ENCODE results near the gene TUBGCP2.
"Not testable (repeated sequence)": the region's sequence is repeated elsewhere in the genome, so short reads cannot be mapped to it uniquely, and the experiment has no call there.

TUBGCP2 gene

DNA sequence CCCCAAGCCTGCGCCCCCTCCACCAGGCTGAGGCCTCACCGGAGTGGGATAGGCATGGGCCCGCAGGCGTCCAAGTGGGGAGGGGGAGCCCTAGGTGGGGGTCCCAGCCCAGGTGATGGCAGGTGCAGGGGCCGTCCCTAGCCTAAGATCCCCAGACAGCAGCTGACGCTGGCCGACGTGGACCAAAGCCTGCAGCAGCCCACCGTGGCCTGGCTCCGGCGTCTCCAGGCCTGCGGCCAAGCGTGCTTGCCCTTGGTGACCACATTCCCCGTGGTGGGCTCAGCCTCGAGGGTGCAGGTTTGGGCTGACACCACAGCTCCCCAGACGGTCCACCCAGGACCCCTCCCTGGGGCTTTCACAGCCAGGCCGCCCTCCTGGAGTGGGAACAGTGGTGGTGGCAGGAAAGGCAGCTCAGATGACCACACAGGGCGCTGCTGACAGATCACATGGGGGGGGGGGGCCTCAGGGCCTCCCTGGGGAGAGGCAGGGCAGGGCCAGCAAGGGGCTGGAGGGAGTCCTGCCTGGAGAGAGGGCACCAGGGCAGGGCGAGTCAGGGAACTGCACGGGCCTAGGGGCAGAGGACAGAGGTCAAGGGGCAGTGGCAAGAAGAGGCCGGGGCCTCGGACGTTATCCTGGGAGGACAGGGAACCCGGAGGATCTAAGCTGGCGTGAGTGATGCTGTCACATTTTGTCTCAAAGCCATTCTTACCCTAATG lies 31.2 kb downstream of the TUBGCP2 start:
- DNase-seq, result no peak

DNA sequence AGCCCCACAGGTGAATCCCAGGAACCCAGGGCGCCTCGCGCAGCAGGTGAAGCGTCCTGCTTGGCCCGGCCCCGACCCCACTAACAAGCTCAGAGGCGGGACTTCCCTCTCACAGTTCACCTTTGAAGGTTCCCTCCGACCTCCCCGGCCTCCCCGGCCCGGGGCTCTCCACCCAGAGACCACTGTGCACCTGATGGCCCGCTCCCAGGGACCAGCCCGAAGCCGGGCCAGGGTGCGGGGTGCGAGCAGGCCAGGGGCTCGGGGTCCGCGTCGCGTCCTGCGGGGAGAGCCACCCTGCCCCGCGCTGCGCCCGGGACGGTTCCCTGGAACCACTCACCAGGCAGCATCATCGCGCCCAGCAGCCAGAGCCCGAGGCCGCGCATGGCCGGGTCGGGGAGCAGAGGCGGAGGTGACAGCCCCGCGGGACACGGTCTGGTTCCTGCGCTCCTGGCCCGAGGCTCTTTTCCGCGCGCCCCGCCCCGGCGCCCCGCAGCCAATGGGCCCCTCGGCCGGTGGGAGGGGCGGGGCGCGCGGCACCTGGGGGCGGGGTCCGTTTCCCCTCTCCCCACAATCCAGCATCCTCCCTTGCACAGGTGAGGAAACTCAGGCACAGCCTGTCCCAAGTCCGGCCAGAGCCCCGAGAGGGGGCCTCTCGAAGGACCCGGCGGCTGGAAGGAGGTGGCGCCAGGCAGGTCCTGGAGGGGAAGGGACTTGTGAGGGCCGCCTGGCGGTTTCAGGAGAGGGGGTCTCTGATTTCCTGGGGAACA lies 32.1 kb downstream of the TUBGCP2 start, which contains the start of gene ADAM8:
Gene ADAM8 (minus strand): TSS at position 434 of the 767 bp plus-strand sequence. CDS start 51 bp downstream, at position 383.
- peak; percentile 67 for DNase-seq

DNA sequence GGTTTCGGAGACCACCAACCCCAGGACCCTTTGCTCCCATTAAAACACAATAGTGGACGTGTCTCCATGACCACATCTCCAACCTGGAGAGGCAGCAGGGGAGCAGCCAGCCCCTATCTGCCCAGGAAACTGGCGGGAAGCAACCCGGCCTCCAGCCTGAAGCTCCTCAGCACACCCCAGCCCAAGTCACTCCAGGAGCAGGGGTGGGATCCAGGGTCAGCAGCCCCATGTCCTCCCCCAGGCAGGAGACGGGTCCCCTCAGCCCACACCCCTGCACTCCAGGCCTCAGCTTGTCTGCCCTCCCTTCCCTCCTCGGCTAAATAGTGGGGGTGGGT lies 32.6 kb downstream of the TUBGCP2 start:
- no peak for DNase-seq

GRCh38 chr10:133275684-133276092 lies 33.0 kb downstream of the TUBGCP2 start:
- DNase-seq, result peak; percentile 59

DNA sequence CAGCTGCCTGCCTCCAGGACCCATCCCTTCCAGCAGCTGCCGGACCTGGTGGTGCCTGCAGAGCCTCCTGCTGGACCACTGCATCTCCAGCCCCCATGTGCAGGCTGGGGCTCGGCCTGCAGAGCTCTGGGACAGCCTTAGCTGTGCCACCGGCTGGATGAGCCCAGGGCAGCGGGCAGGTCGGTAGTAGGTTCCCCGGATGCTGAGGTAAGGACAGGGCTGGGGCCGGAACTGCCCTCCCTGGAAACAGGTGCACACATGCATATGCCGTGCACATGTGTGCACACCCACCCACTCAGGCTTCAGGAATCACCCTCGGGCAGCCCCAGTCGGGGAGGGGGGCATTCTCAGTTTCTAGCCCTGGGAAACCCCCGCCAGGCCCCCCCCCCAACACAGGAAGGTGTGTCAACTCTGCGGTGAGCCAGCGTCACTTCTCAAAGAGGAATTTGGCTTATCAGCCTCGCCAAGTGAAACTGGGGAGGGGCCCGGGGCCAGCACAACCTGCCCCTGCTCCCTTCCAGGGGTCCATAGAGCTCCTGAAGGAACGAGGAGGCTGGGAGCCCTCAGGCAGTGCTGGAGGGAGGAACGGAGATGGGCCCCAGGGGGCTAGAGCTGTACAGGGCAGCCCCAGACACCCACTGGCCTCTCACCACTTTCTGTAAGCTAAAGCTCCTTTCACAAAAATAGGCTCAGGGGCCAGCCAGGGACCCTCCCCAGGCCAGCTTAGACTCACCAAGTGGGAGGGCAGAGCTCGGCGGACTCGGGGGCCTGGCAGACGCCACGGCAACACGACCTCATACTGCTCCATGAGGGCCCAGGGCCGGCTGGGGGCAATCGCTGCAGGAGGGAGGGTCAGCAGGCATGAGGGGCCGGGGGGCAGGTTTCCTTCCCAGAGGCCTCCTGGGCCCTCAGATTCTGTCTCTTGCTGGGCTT lies 33.7 kb downstream of the TUBGCP2 start:
- peak; percentile 85 for DNase-seq

GRCh38 chr10:133273534-133274143 lies 35.0 kb downstream of the TUBGCP2 start:
- DNase-seq, result no peak

GRCh38 chr10:133272964-133273420 lies 35.7 kb downstream of the TUBGCP2 start:
- no peak for DNase-seq

DNA sequence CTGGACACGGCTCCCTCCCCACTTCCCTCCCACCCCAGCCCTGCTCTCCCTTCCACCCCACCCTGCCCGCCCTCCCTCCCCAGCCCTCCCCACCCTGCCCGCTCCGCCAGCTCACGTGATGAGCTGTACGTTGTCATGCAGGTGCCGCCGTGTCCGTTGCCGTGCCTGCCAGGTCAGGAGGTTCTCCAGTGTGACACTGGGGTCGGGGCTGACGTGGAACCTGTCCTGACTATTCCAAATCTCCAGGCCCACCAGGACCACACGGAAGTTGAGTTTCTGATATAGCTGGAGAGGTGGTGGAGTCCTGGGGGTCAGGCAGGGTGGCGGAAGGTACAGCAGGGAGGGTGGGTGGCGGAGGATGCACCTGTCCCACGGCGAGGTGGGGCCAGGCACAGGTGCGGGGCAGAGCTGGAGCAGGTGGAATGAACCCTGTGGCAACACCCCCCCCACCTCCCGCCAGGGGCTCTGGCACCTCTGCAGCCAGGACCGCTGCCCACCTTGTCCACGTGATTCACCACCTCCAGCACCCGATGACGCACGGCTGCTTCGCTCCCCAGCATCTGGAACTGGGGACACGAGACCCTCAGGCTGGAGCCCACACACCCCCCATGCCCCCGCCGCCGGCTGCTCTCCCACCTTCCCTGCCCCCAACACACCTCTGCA lies 36.2 kb downstream of the TUBGCP2 start:
- no peak for DNase-seq

DNA sequence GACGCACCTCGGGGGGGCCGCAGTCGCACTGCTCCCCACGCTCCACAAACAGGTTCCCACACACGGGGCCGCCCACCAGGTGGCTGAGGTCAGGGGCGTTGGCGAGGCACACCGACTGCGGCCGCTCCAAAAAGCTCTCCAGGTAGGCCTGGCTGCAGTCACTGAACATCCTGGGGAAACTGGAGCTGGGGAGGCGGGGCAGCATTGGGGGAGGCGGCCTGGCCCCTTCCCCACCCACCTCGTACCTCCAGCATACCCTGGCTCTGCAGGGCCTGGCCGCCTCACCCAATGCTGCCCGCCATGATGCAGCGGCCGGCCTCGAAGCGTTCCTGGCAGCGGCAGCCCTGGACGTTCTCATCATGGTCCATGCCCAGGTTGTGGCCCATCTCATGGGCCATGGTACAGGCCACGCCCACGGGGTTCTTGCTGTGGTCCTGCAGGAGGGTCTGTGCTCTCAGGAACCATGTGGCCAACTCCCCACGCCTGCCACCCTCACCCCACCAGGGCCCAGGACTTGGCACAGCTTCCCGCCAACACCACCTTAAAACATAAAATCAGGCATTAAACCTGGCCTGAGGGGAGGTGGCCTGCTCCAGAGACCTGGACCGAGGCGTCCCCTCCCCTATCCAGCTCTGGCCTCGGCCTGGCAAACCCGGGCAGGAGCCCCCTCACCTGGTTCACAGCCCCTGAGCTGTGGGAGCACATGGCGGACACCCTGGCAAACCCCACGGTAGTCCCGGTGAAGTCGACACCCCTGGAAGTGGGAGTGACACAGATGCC lies 37.0 kb downstream of the TUBGCP2 start:
- no peak for DNase-seq

GRCh38 chr10:133270773-133271297 lies 37.8 kb downstream of the TUBGCP2 start:
- DNase-seq, result no peak

- no peak for DNase-seq
Measured at GRCh38 chr10:133270204-133270603, 38.5 kb downstream of the TUBGCP2 start.

DNA sequence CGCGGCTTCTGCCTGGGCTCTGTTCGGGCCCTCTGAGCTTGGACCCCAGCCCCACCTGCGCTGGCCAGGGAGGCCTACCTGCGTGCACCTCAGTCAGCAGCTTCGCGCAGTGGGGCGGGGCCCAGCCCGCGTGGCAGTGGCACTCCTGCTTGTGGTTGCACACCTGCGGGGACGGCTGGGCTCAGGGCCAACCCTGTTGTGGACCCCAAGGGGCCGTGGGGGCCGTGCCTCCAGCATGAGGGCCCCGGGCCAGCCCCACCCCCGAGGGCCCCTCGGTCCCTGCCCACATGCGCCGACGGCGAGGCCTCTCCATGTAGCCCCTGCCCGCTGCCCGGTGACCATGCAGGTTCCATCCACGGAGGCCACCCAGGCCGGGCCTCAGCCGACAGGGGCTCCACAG lies 39.3 kb downstream of the TUBGCP2 start:
- DNase-seq, result no peak

GRCh38 chr10:133268532-133268931 lies 40.1 kb downstream of the TUBGCP2 start:
- DNase-seq, result no peak

DNA sequence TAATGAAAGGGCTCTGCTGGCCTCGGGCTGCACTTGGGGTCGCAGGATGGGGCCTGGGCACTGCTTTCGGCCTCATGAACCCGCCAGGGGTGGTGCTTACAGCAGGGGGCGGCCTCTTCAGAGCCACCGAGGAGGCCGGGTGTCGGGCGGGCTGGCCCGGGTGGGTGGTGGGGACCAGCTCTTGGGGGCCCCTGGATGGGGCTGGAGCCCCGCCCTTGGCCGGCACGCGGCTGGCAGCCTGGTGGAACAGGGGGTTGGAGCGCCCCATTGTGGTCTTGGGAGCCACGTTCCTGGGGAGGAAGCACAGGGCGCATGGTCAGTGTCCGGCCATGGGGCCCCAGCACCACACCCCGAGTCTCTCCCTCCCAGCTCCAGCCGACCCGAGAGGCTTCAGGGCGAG lies 40.8 kb downstream of the TUBGCP2 start:
- DNase-seq, result no peak

DNA sequence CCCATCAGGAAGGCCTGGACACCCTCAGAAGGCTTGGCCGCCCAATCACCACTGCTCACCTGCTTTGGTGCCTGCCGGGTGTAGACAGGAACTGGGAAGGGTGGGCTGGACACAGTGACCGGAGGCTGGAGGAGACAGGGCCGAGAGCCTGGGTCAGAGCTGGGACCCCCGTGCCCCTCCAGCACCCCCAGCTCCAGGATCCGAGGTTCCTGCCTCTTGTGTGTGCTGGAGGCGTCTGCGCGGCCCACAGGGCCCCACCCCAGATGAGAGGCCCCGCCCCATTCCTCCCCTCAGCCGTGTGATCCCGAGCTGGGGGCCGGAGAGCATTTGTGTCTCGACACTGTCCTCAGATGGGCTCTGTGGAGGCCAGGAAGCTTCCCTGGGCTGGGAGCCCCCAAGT lies 41.4 kb downstream of the TUBGCP2 start:
- DNase-seq, result no peak

DNA sequence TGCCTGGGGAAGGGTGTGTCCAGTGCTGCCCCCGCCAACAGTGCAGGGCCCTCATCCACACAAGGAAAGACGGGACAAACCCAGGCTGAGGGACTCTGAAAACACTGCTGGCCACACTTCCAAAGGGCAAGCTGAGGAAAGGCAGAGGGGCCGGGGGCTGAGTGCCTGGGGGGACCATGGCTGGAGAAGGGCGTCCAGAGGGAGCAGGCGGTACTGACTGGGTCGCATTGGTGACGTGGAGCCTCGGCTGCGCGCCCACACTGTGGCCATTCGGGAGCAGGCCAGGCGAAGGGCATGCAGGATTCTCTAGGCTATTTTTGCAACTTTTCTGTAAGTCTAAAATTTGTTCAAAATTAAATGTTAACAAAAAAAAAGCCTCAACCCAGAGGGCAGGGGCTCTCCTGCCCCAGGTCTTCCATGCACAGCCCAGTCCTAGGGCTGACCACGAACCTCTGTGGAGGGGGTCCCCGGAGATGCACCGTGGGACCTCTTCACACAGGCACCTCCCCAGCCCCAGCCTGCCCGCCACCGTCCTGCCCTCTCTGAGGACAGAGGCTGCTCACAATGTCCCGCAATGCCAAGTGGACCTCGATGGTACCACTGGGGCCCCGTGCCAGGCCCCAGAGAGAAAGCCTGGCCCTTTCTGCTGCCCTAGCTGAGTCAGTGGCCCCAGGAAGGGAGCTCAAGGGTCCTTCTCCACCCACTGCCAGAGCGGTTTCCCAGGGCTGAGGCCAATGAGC lies 42.4 kb downstream of the TUBGCP2 start:
- DNase-seq, result no peak

DNA sequence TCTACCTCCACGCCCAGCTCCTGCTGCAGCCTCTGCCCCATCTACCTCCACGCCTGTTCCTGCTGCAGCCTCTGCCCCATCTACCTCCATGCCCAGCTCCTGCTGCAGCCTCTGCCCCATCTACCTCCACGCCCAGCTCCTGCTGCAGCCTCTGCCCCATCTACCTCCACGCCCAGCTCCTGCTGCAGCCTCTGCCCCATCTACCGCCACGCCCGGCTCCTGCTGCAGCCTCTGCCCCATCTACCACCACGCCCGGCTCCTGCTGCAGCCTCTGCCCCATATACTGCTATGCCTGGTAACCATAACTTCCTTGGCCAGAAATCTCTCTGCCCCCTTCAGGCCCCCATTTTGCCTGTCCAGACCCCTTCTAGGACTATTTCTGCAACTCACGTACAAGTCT lies 43.6 kb downstream of the TUBGCP2 start:
- not testable (repeated sequence) for DNase-seq

DNA sequence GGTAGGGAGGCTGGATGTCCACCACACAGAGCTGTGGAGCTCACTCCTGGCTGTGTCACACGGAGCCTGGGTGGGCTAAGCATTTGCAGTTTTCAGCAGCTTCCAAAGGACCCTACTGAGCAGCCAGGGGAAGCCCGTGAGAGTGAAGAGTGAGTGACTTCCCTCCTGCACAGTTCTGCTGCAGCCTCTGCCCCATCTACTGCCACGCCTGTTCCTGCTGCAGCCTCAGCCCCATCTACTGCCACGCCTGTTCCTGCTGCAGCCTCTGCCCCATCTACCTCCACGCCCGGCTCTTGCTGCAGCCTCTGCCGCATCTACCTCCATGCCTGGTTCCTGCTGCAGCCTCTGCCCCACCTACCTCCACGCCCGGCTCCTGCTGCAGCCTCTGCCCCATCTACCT lies 44.2 kb downstream of the TUBGCP2 start:
- DNase-seq, result no peak

DNA sequence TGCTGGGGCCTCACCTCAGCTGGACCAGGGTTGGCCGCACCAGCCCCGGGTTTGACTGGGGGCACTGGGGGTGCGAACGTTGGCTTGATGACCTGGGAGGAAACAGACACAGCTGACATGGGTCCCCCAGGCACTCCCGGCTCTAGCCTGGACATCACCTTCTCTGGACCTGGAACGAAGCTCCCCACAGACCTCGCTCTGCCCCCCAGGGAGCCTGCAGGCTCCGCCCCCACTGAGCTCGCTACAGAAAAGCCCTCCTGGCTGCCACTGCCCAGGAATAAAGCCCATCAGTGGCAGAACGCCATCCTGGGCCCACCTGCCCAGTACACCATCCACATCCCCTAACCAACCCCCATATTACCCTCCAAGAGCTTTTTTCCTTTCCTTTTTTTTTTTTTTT lies 45.0 kb downstream of the TUBGCP2 start:
- DNase-seq, result no peak

DNA sequence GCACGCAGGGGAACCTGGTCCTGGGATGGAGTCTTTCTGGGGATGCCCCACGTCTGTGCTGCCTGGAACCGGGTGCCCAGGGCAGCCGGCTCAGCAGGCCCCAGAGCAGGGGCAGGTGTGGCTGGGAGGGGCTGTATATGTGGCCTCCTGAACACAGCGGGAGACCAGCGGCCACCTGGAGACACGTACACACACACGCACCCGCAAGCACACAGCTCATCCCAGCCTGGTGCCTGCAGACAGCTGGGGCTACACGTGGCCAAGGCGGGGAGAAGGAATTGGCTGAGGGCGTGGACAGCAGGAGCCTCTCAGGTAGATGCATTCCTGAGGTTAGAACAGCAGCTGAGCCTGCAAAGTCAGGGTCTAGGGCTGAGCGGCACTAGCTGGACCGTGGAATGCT lies 46.0 kb downstream of the TUBGCP2 start:
- DNase-seq, result no peak

All from activated CD8-positive, alpha-beta memory T cell treated with anti-CD3 and anti-CD28 coated beads, Interleukin-2, amount 50 U/mL, for 4 hours (primary cell).